IPS-20b (cell line): ENCODE results near the gene DPY19L3.
"Not testable (repeated sequence)": the region's sequence is repeated elsewhere in the genome, so short reads cannot be mapped to it uniquely, and the experiment has no call there.

Source experiments
- H3K27ac ChIP-seq: one replicate; pipeline ENCODE4 v1.5.1; 2013; ENCODE audit warnings: low read length
- H3K27me3 ChIP-seq: 2 replicates; pipeline ENCODE4 v1.6.1; 2013; ENCODE audit warnings: mild to moderate bottlenecking, low read length, inconsistent platforms; ENCODE audit not compliant: insufficient read depth
- H3K36me3 ChIP-seq: 2 replicates; pipeline ENCODE4 v1.6.1; 2013; ENCODE audit warnings: low read depth, mild to moderate bottlenecking, inconsistent platforms, low read length, moderate library complexity; ENCODE audit not compliant: insufficient read depth
- H3K4me1 ChIP-seq: 2 replicates; pipeline ENCODE4 v1.6.1; 2013; ENCODE audit warnings: mild to moderate bottlenecking, control low read depth, inconsistent platforms, low read length, moderate library complexity; ENCODE audit not compliant: insufficient read depth
- H3K4me3 ChIP-seq: 2 replicates; pipeline ENCODE4 v1.5.1; 2013; ENCODE audit warnings: mild to moderate bottlenecking, low read length, inconsistent platforms
- H3K9ac ChIP-seq: 2 replicates; pipeline ENCODE4 v1.6.1; 2013; ENCODE audit warnings: low read depth, mild to moderate bottlenecking, inconsistent platforms, low read length, moderate library complexity
- H3K9me3 ChIP-seq: 2 replicates; pipeline ENCODE4 v1.6.1; 2013; ENCODE audit warnings: mild to moderate bottlenecking, low read depth, low read length, inconsistent platforms; ENCODE audit not compliant: insufficient read depth

The DPY19L3 gene

GRCh38 chr19:32476032-32476350 is 70.4 kb downstream of the DPY19L3 start:
- H3K4me1 ChIP-seq, result no peaks in the 10 kb centered on the region; the same call in 1 of the 2 replicates
- H3K4me3 ChIP-seq, result no peak overlapping the region
- no peaks in the 10 kb centered on the region for H3K9me3 ChIP-seq
- no peak overlapping the region for H3K9ac ChIP-seq
- H3K27ac ChIP-seq, result no peak overlapping the region
- H3K27me3 ChIP-seq, result no peaks in the 10 kb centered on the region
- peaks cover 46% of the 10 kb centered on the region for H3K36me3 ChIP-seq

DNA sequence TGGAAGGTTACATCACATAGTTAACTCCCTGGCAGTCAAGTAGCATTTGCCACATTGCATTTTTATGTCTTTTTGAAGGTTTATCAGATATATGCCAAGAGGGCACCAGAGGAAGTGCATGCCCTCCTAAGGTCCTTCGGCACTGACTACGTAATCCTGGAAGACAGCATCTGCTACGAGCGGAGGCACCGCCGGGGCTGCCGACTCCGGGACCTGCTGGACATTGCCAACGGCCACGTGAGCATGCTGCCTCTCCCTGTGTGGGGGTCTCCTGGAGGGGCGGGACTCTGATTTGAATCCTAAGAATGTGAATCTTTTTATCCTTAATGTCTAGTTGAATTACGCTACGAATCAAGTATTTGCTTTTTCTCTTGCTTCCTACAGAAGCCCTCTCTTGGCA is 74.8 kb downstream of the DPY19L3 start:
- no peak overlapping the region for H3K9ac ChIP-seq
- H3K4me3 ChIP-seq, result no peak overlapping the region
- H3K27ac ChIP-seq, result no peak overlapping the region
- H3K36me3 ChIP-seq, result peaks cover 80% of the 10 kb centered on the region
- no peaks in the 10 kb centered on the region for H3K4me1 ChIP-seq
- H3K27me3 ChIP-seq, result no peaks in the 10 kb centered on the region
- H3K9me3 ChIP-seq, result no peaks in the 10 kb centered on the region

- peaks cover 87% of the 10 kb centered on the region for H3K36me3 ChIP-seq
Observed at GRCh38 chr19:32483574-32483973, 78.0 kb downstream of the DPY19L3 start.

DNA sequence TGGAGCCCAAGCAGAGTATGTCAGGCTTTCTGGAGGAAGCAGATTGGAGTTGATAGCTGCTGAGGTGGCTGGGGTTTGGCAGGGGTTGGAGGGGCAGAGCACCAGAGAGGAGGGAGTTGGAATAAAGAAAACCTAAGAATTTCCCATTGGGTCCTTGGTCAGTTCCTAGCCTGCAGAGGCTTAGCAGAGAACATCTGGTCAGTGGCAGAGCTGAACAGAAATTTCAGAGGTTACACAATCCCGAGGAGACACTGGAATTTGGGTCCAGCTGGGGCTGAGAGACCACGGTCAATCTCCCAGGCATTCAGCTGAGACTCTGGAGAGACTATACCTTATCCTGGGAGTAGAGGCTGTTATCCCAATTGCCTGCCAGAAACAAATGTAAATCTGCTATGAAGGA is 84.4 kb downstream of the DPY19L3 start:
- no peak overlapping the region for H3K4me3 ChIP-seq
- H3K27ac ChIP-seq, result no peak overlapping the region
- peaks cover 25% of the 10 kb centered on the region for H3K36me3 ChIP-seq
- H3K9me3 ChIP-seq, result no peaks in the 10 kb centered on the region
- no peak overlapping the region for H3K9ac ChIP-seq
- H3K27me3 ChIP-seq, result no peaks in the 10 kb centered on the region
- H3K4me1 ChIP-seq, result no peaks in the 10 kb centered on the region

More at GRCh38 chr19:32483574-32483973, 78.0 kb downstream of the DPY19L3 start:
- Histone ChIP-seq H3K9me3 (no peaks in the 10 kb centered on the region), H3K27ac (no peak overlapping the region), H3K9ac (no peak overlapping the region), H3K4me1 (no peaks in the 10 kb centered on the region), H3K4me3 (no peak overlapping the region), H3K27me3 (no peaks in the 10 kb centered on the region)

- Histone ChIP-seq H3K4me1 (no peaks in the 10 kb centered on the region), H3K36me3 (no peaks in the 10 kb centered on the region), H3K9me3 (no peaks in the 10 kb centered on the region), H3K9ac (no peak overlapping the region), H3K4me3 (no peak overlapping the region), H3K27ac (no peak overlapping the region), H3K27me3 (no peaks in the 10 kb centered on the region)
Observed at GRCh38 chr19:32497391-32497790, 91.8 kb downstream of the DPY19L3 start.

DNA sequence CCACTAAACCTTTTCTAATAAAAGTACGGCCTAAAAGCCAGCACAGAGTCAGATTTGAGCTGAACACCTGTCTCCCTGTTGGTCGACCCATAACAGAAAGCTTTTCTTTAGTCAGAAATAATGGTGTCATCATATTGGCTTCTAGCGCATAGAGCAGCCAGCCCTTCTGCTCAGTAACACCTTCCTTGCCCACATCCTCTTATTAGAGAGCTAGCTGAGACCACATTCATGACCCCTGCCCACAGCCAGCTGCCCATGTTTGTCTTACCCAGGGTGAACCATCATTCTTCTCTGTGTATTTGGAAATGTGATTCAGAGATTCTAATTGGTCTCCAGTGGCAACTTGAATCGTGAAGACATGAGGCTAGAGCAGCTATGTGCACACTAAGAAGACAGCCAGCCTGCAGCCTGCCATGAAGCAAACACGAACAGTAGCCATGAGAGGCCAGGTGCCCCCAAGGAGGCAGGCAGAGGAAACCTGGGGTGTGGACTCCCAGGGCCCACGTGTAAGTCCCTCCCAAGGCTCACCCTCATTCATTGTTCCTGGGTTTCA is 93.2 kb downstream of the DPY19L3 start:
- no peaks in the 10 kb centered on the region for H3K36me3 ChIP-seq
- H3K27me3 ChIP-seq, result no peaks in the 10 kb centered on the region
- no peaks in the 10 kb centered on the region for H3K9me3 ChIP-seq
- no peak overlapping the region for H3K27ac ChIP-seq
- H3K9ac ChIP-seq, result no peak overlapping the region
- no peak overlapping the region for H3K4me3 ChIP-seq
- no peaks in the 10 kb centered on the region for H3K4me1 ChIP-seq

DNA sequence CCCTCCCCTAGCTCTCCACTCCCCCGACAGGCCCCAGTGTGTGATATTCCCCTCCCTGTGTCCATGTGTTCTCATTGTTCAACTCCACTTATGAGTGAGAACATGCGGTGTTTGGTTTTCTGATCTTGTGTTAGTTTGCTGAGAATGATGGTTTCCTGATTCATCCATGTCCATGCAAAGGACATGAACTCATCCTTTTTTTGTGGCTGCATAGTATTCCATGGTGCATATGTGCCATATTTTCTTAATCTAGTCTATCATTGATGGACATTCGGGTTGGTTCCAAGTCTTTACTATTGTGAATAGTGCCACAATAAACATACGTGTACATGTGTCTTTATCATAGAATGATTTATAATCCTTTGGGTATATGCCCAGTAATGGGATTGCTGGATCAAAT is 106.9 kb downstream of the DPY19L3 start:
- not testable (repeated sequence) for H3K27me3 ChIP-seq, H3K9ac ChIP-seq, H3K4me1 ChIP-seq, H3K27ac ChIP-seq, H3K9me3 ChIP-seq, H3K4me3 ChIP-seq, H3K36me3 ChIP-seq

DNA sequence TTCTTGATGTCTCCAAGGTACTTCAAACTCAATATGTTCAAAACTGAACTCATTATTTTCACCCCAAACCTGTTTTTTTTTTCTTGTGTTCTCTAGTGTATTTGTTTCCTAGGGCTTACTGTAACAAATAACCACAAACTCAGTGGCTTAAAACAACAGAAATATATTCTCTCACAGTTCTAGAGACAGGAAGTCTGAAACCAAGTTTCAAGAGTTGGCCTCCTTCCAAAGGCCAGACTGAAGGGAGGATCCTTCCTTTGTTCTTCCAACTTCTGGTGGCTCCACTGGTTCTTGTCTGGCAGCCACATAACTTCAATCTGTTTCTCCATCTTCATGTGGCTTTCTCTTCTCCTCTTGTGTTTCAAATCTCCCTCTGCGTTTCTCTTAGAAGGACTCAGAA is 113.5 kb downstream of the DPY19L3 start:
- H3K36me3 ChIP-seq, result no peaks in the 10 kb centered on the region

GRCh38 chr19:32522967-32523366 is 117.4 kb downstream of the DPY19L3 start:
- Histone ChIP-seq H3K36me3 (no peaks in the 10 kb centered on the region), H3K4me1 (no peaks in the 10 kb centered on the region), H3K27me3 (no peaks in the 10 kb centered on the region), H3K9ac (no peak overlapping the region), H3K9me3 (no peaks in the 10 kb centered on the region), H3K4me3 (no peak overlapping the region), H3K27ac (no peak overlapping the region)

More for the DNA sequence above, 113.5 kb downstream of the DPY19L3 start:
- Histone ChIP-seq H3K27ac (no peak overlapping the region), H3K9me3 (no peaks in the 10 kb centered on the region), H3K9ac (no peak overlapping the region), H3K27me3 (no peaks in the 10 kb centered on the region), H3K4me1 (no peaks in the 10 kb centered on the region), H3K4me3 (no peak overlapping the region)

DNA sequence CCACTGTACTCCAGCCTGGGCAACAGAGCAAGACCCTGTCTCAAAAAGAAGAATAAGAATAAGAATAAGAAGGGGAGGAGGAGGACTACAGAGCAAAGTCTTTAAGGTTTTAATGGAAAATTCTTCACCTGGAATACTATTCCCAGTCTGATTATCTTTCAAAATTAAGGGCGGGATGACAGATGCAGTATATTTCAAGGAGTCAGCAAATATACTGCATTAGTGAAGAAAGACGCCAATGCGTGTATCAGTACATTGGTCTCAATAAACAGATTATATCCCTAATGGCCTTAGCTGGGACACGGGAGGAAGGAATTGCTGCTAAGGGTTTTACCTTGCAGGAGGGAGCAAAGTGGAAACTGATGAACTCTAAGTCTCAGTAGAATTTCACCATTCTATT is 121.3 kb downstream of the DPY19L3 start:
- Histone ChIP-seq H3K27ac (no peak overlapping the region), H3K36me3 (no peaks in the 10 kb centered on the region), H3K9ac (no peak overlapping the region), H3K27me3 (no peaks in the 10 kb centered on the region), H3K4me1 (no peaks in the 10 kb centered on the region), H3K4me3 (no peak overlapping the region), H3K9me3 (peaks cover 9% of the 10 kb centered on the region)

DNA sequence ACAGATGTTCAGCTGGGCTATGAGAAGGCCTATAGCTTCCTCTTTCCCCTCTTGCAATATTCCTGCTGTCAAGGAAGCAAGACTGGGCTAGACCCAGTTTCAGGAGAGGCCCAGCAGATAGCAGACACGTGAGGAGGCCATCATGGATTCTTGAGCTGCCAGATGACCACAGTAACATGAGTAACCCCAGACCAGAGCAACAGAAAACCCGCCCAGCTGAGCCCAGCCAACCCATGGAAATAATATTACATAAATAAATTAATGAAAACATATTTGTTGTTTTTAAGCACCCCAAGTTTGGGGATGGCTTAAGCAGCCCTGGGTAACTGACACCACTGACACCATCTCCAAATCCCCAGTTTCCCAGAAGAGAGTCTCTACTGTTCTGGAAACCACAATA is 125.2 kb downstream of the DPY19L3 start:
- Histone ChIP-seq H3K9ac (no peak overlapping the region), H3K27me3 (no peaks in the 10 kb centered on the region), H3K36me3 (no peaks in the 10 kb centered on the region), H3K4me1 (no peaks in the 10 kb centered on the region), H3K4me3 (no peak overlapping the region), H3K9me3 (peaks cover 22% of the 10 kb centered on the region), H3K27ac (no peak overlapping the region)

GRCh38 chr19:32532233-32532632 is 126.7 kb downstream of the DPY19L3 start:
- no peak overlapping the region for H3K27ac ChIP-seq
- H3K36me3 ChIP-seq, result no peaks in the 10 kb centered on the region
- no peak overlapping the region for H3K4me3 ChIP-seq
- no peaks in the 10 kb centered on the region for H3K27me3 ChIP-seq
- H3K9me3 ChIP-seq, result peaks cover 22% of the 10 kb centered on the region
- no peak overlapping the region for H3K9ac ChIP-seq
- H3K4me1 ChIP-seq, result no peaks in the 10 kb centered on the region
